Mesenchymal stem cell (in vitro differentiated cells and primary cell): ENCODE data around the gene DCBLD2.

Source experiments
- DNase-seq: peaks from one replicate; pipeline ENCODE4 v3.0.0-alpha.2; 2013
- H2AFZ ChIP-seq: one replicate; pipeline ENCODE4 v1.6.1; 2013; ENCODE audit warnings: low read depth, mild to moderate bottlenecking, control low read depth, inconsistent platforms, low read length, moderate library complexity
- H2AK5ac ChIP-seq: 2 replicates; pipeline ENCODE4 v1.6.1; 2013; ENCODE audit warnings: low read length, moderate library complexity, mild to moderate bottlenecking, inconsistent platforms; ENCODE audit not compliant: severe bottlenecking
- H2BK120ac ChIP-seq: one replicate; pipeline ENCODE4 v1.6.1; 2013; ENCODE audit warnings: low read depth, mild to moderate bottlenecking, inconsistent platforms, low read length, moderate library complexity
- H2BK12ac ChIP-seq, 2 experiments: one replicate each; pipeline ENCODE4 v1.6.1; 2013; ENCODE audit warnings: inconsistent platforms in 2 of 2, low read length in 2 of 2, mild to moderate bottlenecking in 2 of 2, moderate library complexity in 2 of 2, control low read depth in 1 of 2
- H2BK15ac ChIP-seq: one replicate; pipeline ENCODE4 v1.6.1; 2013; ENCODE audit warnings: mild to moderate bottlenecking, low read depth, inconsistent platforms; ENCODE audit not compliant: poor library complexity, severe bottlenecking
- H2BK5ac ChIP-seq: 2 replicates; pipeline ENCODE4 v1.6.1; 2013; ENCODE audit warnings: low read depth, mild to moderate bottlenecking, low read length, control low read depth, inconsistent platforms; ENCODE audit not compliant: poor library complexity, severe bottlenecking
- H3K14ac ChIP-seq, 2 experiments: one replicate each; pipeline ENCODE4 v1.6.1; 2013; ENCODE audit warnings: inconsistent platforms in 2 of 2, low read length in 2 of 2, control low read depth in 1 of 2, mild to moderate bottlenecking in 1 of 2, moderate library complexity in 1 of 2
- H3K18ac ChIP-seq, 2 experiments: one replicate each; pipeline ENCODE4 v1.6.1; 2013; ENCODE audit warnings: inconsistent platforms in 2 of 2, low read length in 2 of 2, control low read depth in 1 of 2, low read depth in 1 of 2, mild to moderate bottlenecking in 1 of 2
- H3K23ac ChIP-seq, 2 experiments: one replicate each; pipeline ENCODE4 v1.6.1; 2013; ENCODE audit warnings: inconsistent platforms in 2 of 2, low read length in 2 of 2, mild to moderate bottlenecking in 2 of 2, moderate library complexity in 2 of 2, control low read depth in 1 of 2
- H3K27ac ChIP-seq: 2 replicates; pipeline ENCODE4 v1.5.1; 2013; ENCODE audit warnings: mild to moderate bottlenecking, moderate library complexity, low read length, control low read depth, inconsistent platforms; ENCODE audit not compliant: poor library complexity, severe bottlenecking
- H3K27me3 ChIP-seq, 2 experiments: 2 replicates each; pipeline versions ENCODE4 v1.6.1 to v1.7.0; 2013; ENCODE audit warnings: low read length in 2 of 2, mild to moderate bottlenecking in 2 of 2, moderate library complexity in 2 of 2, control low read depth in 1 of 2, inconsistent platforms in 1 of 2; ENCODE audit not compliant: control insufficient read depth in 1 of 2, insufficient read depth in 1 of 2
- H3K36me3 ChIP-seq, 2 experiments: 2 replicates each; pipeline versions ENCODE4 v1.6.1 to v1.7.0; 2013; ENCODE audit warnings: low read length in 2 of 2, control low read depth in 1 of 2, inconsistent platforms in 1 of 2, low read depth in 1 of 2, mild to moderate bottlenecking in 1 of 2; ENCODE audit not compliant: insufficient read depth in 2 of 2, control insufficient read depth in 1 of 2
- H3K4ac ChIP-seq, 2 experiments: one replicate each; pipeline ENCODE4 v1.6.1; 2013; ENCODE audit warnings: inconsistent platforms in 2 of 2, low read length in 2 of 2, mild to moderate bottlenecking in 2 of 2, moderate library complexity in 2 of 2, control low read depth in 1 of 2, low read depth in 1 of 2
- H3K4me1 ChIP-seq: 2 replicates; pipeline ENCODE4 v1.6.1; 2013; ENCODE audit warnings: low read depth, low read length, control low read depth; ENCODE audit not compliant: control insufficient read depth, insufficient read depth
- H3K4me2 ChIP-seq: 2 replicates; pipeline ENCODE4 v1.6.1; 2013; ENCODE audit warnings: low read length, mild to moderate bottlenecking, inconsistent platforms; ENCODE audit not compliant: poor library complexity, severe bottlenecking
- H3K4me3 ChIP-seq, 2 experiments: 2 replicates each; pipeline versions ENCODE4 v1.5.1 to v1.7.0; 2013; ENCODE audit warnings: low read length in 2 of 2, mild to moderate bottlenecking in 2 of 2, control low read depth in 1 of 2, low read depth in 1 of 2; ENCODE audit not compliant: insufficient read depth in 1 of 2
- H3K79me1 ChIP-seq: replicated peaks from 2 replicates; pipeline ENCODE4 v1.6.1; 2013; ENCODE audit warnings: mild to moderate bottlenecking, control low read depth, low read length, inconsistent platforms; ENCODE audit not compliant: poor library complexity, severe bottlenecking
- H3K9ac ChIP-seq: 2 replicates; pipeline ENCODE4 v1.7.0; 2013; ENCODE audit warnings: mild to moderate bottlenecking, low read length, moderate library complexity
- H3K9me3 ChIP-seq: 2 replicates; pipeline ENCODE4 v1.7.0; 2013; ENCODE audit warnings: mild to moderate bottlenecking, low read length; ENCODE audit not compliant: control insufficient read depth
- H4K8ac ChIP-seq: one replicate; pipeline ENCODE4 v1.6.1; 2013; ENCODE audit warnings: inconsistent platforms, mild to moderate bottlenecking, low read length, moderate library complexity
- H4K91ac ChIP-seq: one replicate; pipeline ENCODE4 v1.6.1; 2013; ENCODE audit warnings: mild to moderate bottlenecking, low read length, inconsistent platforms
- WGBS: methylation state at CpG from one replicate; pipeline ENCODE4 v1.1.7; 2013; ENCODE audit warnings: mixed read lengths; 5-methylcytosine and 5-hydroxymethylcytosine counted together

The DCBLD2 gene

DNA sequence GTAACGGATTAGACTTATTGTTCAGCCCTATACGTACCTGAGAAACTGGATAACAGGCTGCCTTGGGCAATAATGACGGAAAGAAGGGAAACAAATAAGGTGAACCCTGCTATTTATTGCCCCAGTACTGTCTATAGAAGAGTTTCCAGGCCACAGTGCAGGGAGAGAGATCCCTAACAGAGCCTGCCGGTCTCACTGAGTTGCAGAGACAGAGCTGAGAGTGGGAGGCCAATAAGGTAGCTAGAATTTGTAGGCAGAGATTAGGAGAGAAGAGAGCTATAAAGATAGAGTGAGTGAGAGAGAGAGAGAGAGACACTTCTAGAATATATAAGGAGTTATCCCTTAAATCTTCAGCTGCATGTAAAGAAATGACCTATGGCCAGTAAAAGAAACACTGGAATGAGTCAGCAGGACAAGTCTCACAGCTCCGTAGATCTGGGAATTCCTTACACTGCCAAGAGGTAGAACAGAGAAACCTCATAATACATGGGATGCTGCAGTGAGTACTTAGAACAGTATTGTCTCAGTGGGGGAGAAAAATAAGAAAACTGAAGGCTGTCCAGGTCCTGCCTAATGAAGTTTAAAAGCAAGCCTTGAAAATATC lies 86.6 kb downstream of the DCBLD2 start:
- peaks cover 17 to 100% of the 10 kb centered on the region in 2 experiments for H3K36me3 ChIP-seq
- WGBS = 54% methylated on average over 5 of the region's 5 CpGs

GRCh38 chr3:98812851-98813374 lies 88.6 kb downstream of the DCBLD2 start:
- Histone ChIP-seq H3K4ac (no peak overlapping the region), H2AK5ac (no peak overlapping the region), H2BK5ac (no peak overlapping the region), H2BK12ac (no peak overlapping the region), H3K4me3 (no peak overlapping the region), H4K8ac (no peak overlapping the region), H3K27me3 (no peaks in the 10 kb centered on the region), H2BK120ac (no peak overlapping the region), H3K4me1 (peaks cover 4% of the 10 kb centered on the region), H3K79me1 (no peaks in the 10 kb centered on the region), H3K9me3 (no peaks in the 10 kb centered on the region), H3K9ac (no peak overlapping the region), H3K14ac (no peak overlapping the region), H2BK15ac (no peak overlapping the region), H3K27ac (no peak overlapping the region), H3K36me3 (peaks cover 18 to 100% of the 10 kb centered on the region in 2 experiments), H2AFZ (no peak overlapping the region), H3K23ac (no peak overlapping the region), H3K18ac (no peak overlapping the region), H3K4me2 (no peak overlapping the region), H4K91ac (no peak overlapping the region)
- peak; percentile 56 for DNase-seq
- WGBS = 83% methylated on average over 4 of the region's 5 CpGs

More for the DNA sequence above, 86.6 kb downstream of the DCBLD2 start:
- no peak overlapping the region for H3K4ac ChIP-seq
- H3K27ac ChIP-seq = peak overlapping the region; percentile 56
- no peak overlapping the region for H2BK120ac ChIP-seq
- peak; percentile 79 for DNase-seq
- no peak overlapping the region for H2AK5ac ChIP-seq
- H4K91ac ChIP-seq = no peak overlapping the region
- no peak overlapping the region for H3K4me2 ChIP-seq
- peak overlapping the region in 1 of 2 experiments; percentile 58 for H3K18ac ChIP-seq
- H3K4me1 ChIP-seq = peaks cover 5% of the 10 kb centered on the region
- no peak overlapping the region for H3K4me3 ChIP-seq
- peak overlapping the region; percentile 60 for H3K9ac ChIP-seq
- H2BK5ac ChIP-seq = no peak overlapping the region
- no peak overlapping the region for H4K8ac ChIP-seq
- H3K23ac ChIP-seq = no peak overlapping the region
- peak overlapping the region; percentile 7 for H2AFZ ChIP-seq
- no peak overlapping the region for H2BK12ac ChIP-seq
- no peaks in the 10 kb centered on the region for H3K79me1 ChIP-seq
- H3K9me3 ChIP-seq = no peaks in the 10 kb centered on the region
- H2BK15ac ChIP-seq = no peak overlapping the region
- H3K27me3 ChIP-seq = no peaks in the 10 kb centered on the region
- no peak overlapping the region for H3K14ac ChIP-seq

DNA sequence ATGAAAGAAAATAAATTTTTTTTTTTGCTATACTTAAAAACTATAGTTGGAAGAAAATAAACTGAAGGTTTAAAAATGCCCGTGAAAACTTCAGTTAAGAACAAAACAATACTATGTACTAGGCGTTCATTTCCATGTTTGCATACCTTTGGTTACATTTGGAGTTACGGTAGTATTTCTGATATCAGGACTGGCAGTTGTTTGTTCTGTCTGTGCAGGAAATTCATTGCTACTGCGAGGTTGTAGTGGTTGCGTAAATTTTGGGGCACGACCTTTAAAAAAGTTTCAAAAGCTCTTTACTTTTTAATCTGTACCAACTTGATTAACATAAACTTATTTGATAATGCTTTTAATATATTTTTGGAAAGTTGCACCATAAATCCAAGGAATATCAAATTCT lies 90.4 kb downstream of the DCBLD2 start:
- Histone ChIP-seq H2AFZ (no peak overlapping the region), H4K8ac (no peak overlapping the region), H2BK5ac (no peak overlapping the region), H3K27me3 (no peaks in the 10 kb centered on the region), H2BK15ac (no peak overlapping the region), H3K79me1 (no peaks in the 10 kb centered on the region), H3K4me3 (no peak overlapping the region), H3K4me2 (no peak overlapping the region), H4K91ac (no peak overlapping the region), H2BK12ac (no peak overlapping the region), H3K27ac (peak overlapping the region; percentile 62), H3K4me1 (peaks cover 3% of the 10 kb centered on the region), H3K23ac (no peak overlapping the region), H3K14ac (no peak overlapping the region), H3K9me3 (no peaks in the 10 kb centered on the region), H2AK5ac (no peak overlapping the region), H3K36me3 (peaks cover 25 to 100% of the 10 kb centered on the region in 2 experiments), H3K18ac (no peak overlapping the region), H3K9ac (peak overlapping the region; percentile 73), H3K4ac (no peak overlapping the region), H2BK120ac (no peak overlapping the region)
- no peak for DNase-seq
- WGBS = 59% methylated on average over 3 of the region's 6 CpGs

GRCh38 chr3:98809557-98809956 lies 91.9 kb downstream of the DCBLD2 start:
- DNase-seq = peak; percentile 43
- no peak overlapping the region for H2AK5ac ChIP-seq
- H3K4me3 ChIP-seq = no peak overlapping the region
- no peak overlapping the region for H2AFZ ChIP-seq
- no peaks in the 10 kb centered on the region for H3K79me1 ChIP-seq
- no peak overlapping the region for H3K23ac ChIP-seq
- no peak overlapping the region for H3K14ac ChIP-seq
- peak overlapping the region in 1 of 2 experiments; percentile 40 for H3K18ac ChIP-seq
- no peak overlapping the region for H2BK120ac ChIP-seq
- H3K27ac ChIP-seq = peak overlapping the region; percentile 43
- 61% methylated on average over 2 of the region's 3 CpGs for WGBS
- H2BK15ac ChIP-seq = no peak overlapping the region
- peaks cover 2% of the 10 kb centered on the region for H3K4me1 ChIP-seq
- H3K9ac ChIP-seq = peak overlapping the region; percentile 73
- no peaks in the 10 kb centered on the region for H3K27me3 ChIP-seq
- no peak overlapping the region for H4K91ac ChIP-seq
- no peak overlapping the region for H4K8ac ChIP-seq
- no peak overlapping the region for H3K4ac ChIP-seq
- H3K36me3 ChIP-seq = peaks cover 27 to 99% of the 10 kb centered on the region in 2 experiments
- no peak overlapping the region for H2BK5ac ChIP-seq
- H3K9me3 ChIP-seq = no peaks in the 10 kb centered on the region
- no peak overlapping the region for H2BK12ac ChIP-seq
- no peak overlapping the region for H3K4me2 ChIP-seq
